Measurements from ENCODE around the gene ANTXR2.
A peak's percentile ranks its signal among the peaks of the same experiment; 100 is the strongest.

Gene ANTXR2

GRCh38 chr4:79987401-79987800 is 85.6 kb downstream of the ANTXR2 start:
- no peaks in the 10 kb centered on the region for H3K36me3 ChIP-seq (ENCODE audit: insufficient read depth, low read length)
- H3K9ac ChIP-seq (ENCODE audit: low read depth, low read length), result no peak overlapping the region

GRCh38 chr4:79983431-79983830 is 89.6 kb downstream of the ANTXR2 start:
- H3K4me1 ChIP-seq (ENCODE audit: insufficient read depth, low read length), result no peaks in the 10 kb centered on the region
- no peaks in the 10 kb centered on the region for H3K36me3 ChIP-seq (ENCODE audit: insufficient read depth, low read length)
- no peak overlapping the region for H3K9ac ChIP-seq (ENCODE audit: low read depth, low read length)
- 0 out of 2 replicates have a peak, but pooled peaks cover 2% of the 10 kb centered on the region for H3K9me3 ChIP-seq (ENCODE audit: control insufficient read depth, insufficient read depth, low read length)

More at GRCh38 chr4:79987401-79987800, 85.6 kb downstream of the ANTXR2 start:
- H3K4me1 ChIP-seq (ENCODE audit: insufficient read depth, low read length), result no peaks in the 10 kb centered on the region
- H3K9me3 ChIP-seq (ENCODE audit: control insufficient read depth, insufficient read depth, low read length), result 0 out of 2 replicates have a peak, but pooled peaks cover 2% of the 10 kb centered on the region

- no peaks in the 10 kb centered on the region for H3K36me3 ChIP-seq (ENCODE audit: insufficient read depth, low read length)
- H3K9me3 ChIP-seq (ENCODE audit: control insufficient read depth, insufficient read depth, low read length), result 0 out of 2 replicates have a peak, but pooled peaks cover 2% of the 10 kb centered on the region
- no peaks in the 10 kb centered on the region for H3K4me1 ChIP-seq (ENCODE audit: insufficient read depth, low read length)
- no peak overlapping the region for H3K9ac ChIP-seq (ENCODE audit: low read depth, low read length)
Observed at GRCh38 chr4:79982601-79983322, 90.3 kb downstream of the ANTXR2 start.

GRCh38 chr4:79980448-79980847 is 92.6 kb downstream of the ANTXR2 start:
- Histone ChIP-seq H3K4me1 (ENCODE audit: insufficient read depth, low read length) (no peaks in the 10 kb centered on the region), H3K9ac (ENCODE audit: low read depth, low read length) (no peak overlapping the region), H3K9me3 (ENCODE audit: control insufficient read depth, insufficient read depth, low read length) (no peaks in the 10 kb centered on the region), H3K36me3 (ENCODE audit: insufficient read depth, low read length) (no peaks in the 10 kb centered on the region)

GRCh38 chr4:79979785-79980437 is 93.1 kb downstream of the ANTXR2 start:
- Histone ChIP-seq H3K9me3 (ENCODE audit: control insufficient read depth, insufficient read depth, low read length) (no peaks in the 10 kb centered on the region), H3K4me1 (ENCODE audit: insufficient read depth, low read length) (no peaks in the 10 kb centered on the region), H3K36me3 (ENCODE audit: insufficient read depth, low read length) (no peaks in the 10 kb centered on the region)

GRCh38 chr4:79977131-79977840 is 95.7 kb downstream of the ANTXR2 start:
- Histone ChIP-seq H3K9me3 (ENCODE audit: control insufficient read depth, insufficient read depth, low read length) (no peaks in the 10 kb centered on the region), H3K4me1 (ENCODE audit: insufficient read depth, low read length) (no peaks in the 10 kb centered on the region), H3K9ac (ENCODE audit: low read depth, low read length) (no peak overlapping the region), H3K36me3 (ENCODE audit: insufficient read depth, low read length) (no peaks in the 10 kb centered on the region)

More at GRCh38 chr4:79979785-79980437, 93.1 kb downstream of the ANTXR2 start:
- H3K9ac ChIP-seq (ENCODE audit: low read depth, low read length), result no peak overlapping the region

GRCh38 chr4:79964400-79965211 is 108.4 kb downstream of the ANTXR2 start:
- Histone ChIP-seq H3K9me3 (ENCODE audit: control insufficient read depth, insufficient read depth, low read length) (no peaks in the 10 kb centered on the region), H3K9ac (ENCODE audit: low read depth, low read length) (peak overlapping the region; percentile 15; the same call in 1 of the 2 replicates), H3K4me1 (ENCODE audit: insufficient read depth, low read length) (no peaks in the 10 kb centered on the region), H3K36me3 (ENCODE audit: insufficient read depth, low read length) (no peaks in the 10 kb centered on the region)

GRCh38 chr4:79964020-79964399 is 109.0 kb downstream of the ANTXR2 start:
- no peaks in the 10 kb centered on the region for H3K36me3 ChIP-seq (ENCODE audit: insufficient read depth, low read length)
- no peaks in the 10 kb centered on the region for H3K4me1 ChIP-seq (ENCODE audit: insufficient read depth, low read length)
- peak overlapping the region; percentile 15; the same call in 1 of the 2 replicates for H3K9ac ChIP-seq (ENCODE audit: low read depth, low read length)
- H3K9me3 ChIP-seq (ENCODE audit: control insufficient read depth, insufficient read depth, low read length), result no peaks in the 10 kb centered on the region

GRCh38 chr4:79959652-79960051 is 113.4 kb downstream of the ANTXR2 start:
- Histone ChIP-seq H3K4me1 (ENCODE audit: insufficient read depth, low read length) (no peaks in the 10 kb centered on the region), H3K36me3 (ENCODE audit: insufficient read depth, low read length) (no peaks in the 10 kb centered on the region), H3K9ac (ENCODE audit: low read depth, low read length) (no peak overlapping the region), H3K9me3 (ENCODE audit: control insufficient read depth, insufficient read depth, low read length) (no peaks in the 10 kb centered on the region)

- H3K9me3 ChIP-seq (ENCODE audit: control insufficient read depth, insufficient read depth, low read length), result no peaks in the 10 kb centered on the region
- H3K36me3 ChIP-seq (ENCODE audit: insufficient read depth, low read length), result no peaks in the 10 kb centered on the region
- no peaks in the 10 kb centered on the region for H3K4me1 ChIP-seq (ENCODE audit: insufficient read depth, low read length)
- no peak overlapping the region for H3K9ac ChIP-seq (ENCODE audit: low read depth, low read length)
Observed at GRCh38 chr4:79958466-79959264, 114.4 kb downstream of the ANTXR2 start.

GRCh38 chr4:79949178-79949577 is 123.9 kb downstream of the ANTXR2 start:
- H3K4me1 ChIP-seq (ENCODE audit: insufficient read depth, low read length), result no peaks in the 10 kb centered on the region
- no peak overlapping the region for H3K9ac ChIP-seq (ENCODE audit: low read depth, low read length)
- H3K9me3 ChIP-seq (ENCODE audit: control insufficient read depth, insufficient read depth, low read length), result no peaks in the 10 kb centered on the region
- no peaks in the 10 kb centered on the region for H3K36me3 ChIP-seq (ENCODE audit: insufficient read depth, low read length)

- Histone ChIP-seq H3K9me3 (ENCODE audit: control insufficient read depth, insufficient read depth, low read length) (no peaks in the 10 kb centered on the region), H3K36me3 (ENCODE audit: insufficient read depth, low read length) (no peaks in the 10 kb centered on the region), H3K9ac (ENCODE audit: low read depth, low read length) (no peak overlapping the region), H3K4me1 (ENCODE audit: insufficient read depth, low read length) (no peaks in the 10 kb centered on the region)
Observed at GRCh38 chr4:79948739-79949138, 124.3 kb downstream of the ANTXR2 start.

GRCh38 chr4:79948261-79948660 is 124.8 kb downstream of the ANTXR2 start:
- no peak overlapping the region for H3K9ac ChIP-seq (ENCODE audit: low read depth, low read length)
- no peaks in the 10 kb centered on the region for H3K9me3 ChIP-seq (ENCODE audit: control insufficient read depth, insufficient read depth, low read length)
- no peaks in the 10 kb centered on the region for H3K36me3 ChIP-seq (ENCODE audit: insufficient read depth, low read length)
- H3K4me1 ChIP-seq (ENCODE audit: insufficient read depth, low read length), result no peaks in the 10 kb centered on the region

Data from ES-I3 (cell line).